ENCODE measurements around the gene HNRNPU. TPM values are rescaled to one million over a fixed set of nuclear protein-coding genes. Genes with fewer than 3 reads are reported as not detected.

HNRNPU gene
- total and polyA plus RNA-seq, 2 of the 13 experiments (the other 11 are each of a cell fraction or from before 2014, with no cell fraction given): 101 to 508 TPM

- TF ChIP-seq CERS6 (CRISPR knock-in tag; IDR thresholded peaks at IDR 0.05) (no peak), PAF1 (CRISPR knock-in tag; IDR thresholded peaks at IDR 0.05) (0 out of 2 replicates have a peak, but pooled peaks have one; percentile 50), MTF2 (CRISPR knock-in tag; IDR thresholded peaks at IDR 0.05; ENCODE audit: borderline replicate concordance) (no peak), SETDB1 (CRISPR knock-in tag; IDR thresholded peaks at IDR 0.05; ENCODE audit: borderline replicate concordance) (no peak), NR1H2 (CRISPR knock-in tag; IDR thresholded peaks at IDR 0.05; ENCODE audit: borderline replicate concordance, low read depth) (0 out of 2 replicates have a peak, but pooled peaks have one; percentile 27), NFYB (CRISPR knock-in tag; IDR thresholded peaks at IDR 0.05) (no peak), ZNF331 (CRISPR knock-in tag; IDR thresholded peaks at IDR 0.05) (0 out of 2 replicates have a peak, but pooled peaks have one; percentile 44), HNF1A (IDR thresholded peaks at IDR 0.05; ENCODE audit: low read depth) (no peak), HNF1A (CRISPR knock-in tag; IDR thresholded peaks at IDR 0.05; ENCODE audit: borderline replicate concordance) (0 out of 2 replicates have a peak, but pooled peaks have one; percentile 11), SSRP1 (CRISPR knock-in tag; IDR thresholded peaks at IDR 0.05) (0 out of 2 replicates have a peak, but pooled peaks have one; percentile 6), ZNF556 (CRISPR knock-in tag; IDR thresholded peaks at IDR 0.05; ENCODE audit: borderline replicate concordance) (no peak), FOSL2 (CRISPR knock-in tag; IDR thresholded peaks at IDR 0.05) (0 out of 2 replicates have a peak, but pooled peaks have one; percentile 24), MAF1 (CRISPR knock-in tag; IDR thresholded peaks at IDR 0.05; ENCODE audit: borderline replicate concordance) (no peak), NFRKB (IDR thresholded peaks at IDR 0.05) (peak; percentile 71), ZNF747 (CRISPR knock-in tag; IDR thresholded peaks at IDR 0.05; ENCODE audit: borderline replicate concordance) (peak; percentile 93), ZNF841 (CRISPR knock-in tag; IDR thresholded peaks at IDR 0.05; ENCODE audit: borderline replicate concordance) (0 out of 2 replicates have a peak, but pooled peaks have one; percentile 64), CBX1 (IDR thresholded peaks at IDR 0.05; ENCODE audit: low read depth) (peak; percentile 32), SP4 (CRISPR knock-in tag; IDR thresholded peaks at IDR 0.05) (peak; percentile 85), PRMT3 (CRISPR knock-in tag; IDR thresholded peaks at IDR 0.05; ENCODE audit: borderline replicate concordance, low read depth) (peak; percentile 95; the same call in 1 of the 2 replicates), ZNF230 (CRISPR knock-in tag; IDR thresholded peaks at IDR 0.05) (no peak), ZNF672 (CRISPR knock-in tag; IDR thresholded peaks at IDR 0.05) (no peak; the same call in 1 of the 2 replicates), NCOA5 (CRISPR knock-in tag; IDR thresholded peaks at IDR 0.05) (no peak), MEF2D (CRISPR knock-in tag; IDR thresholded peaks at IDR 0.05) (peak; percentile 42; the same call in 1 of the 2 replicates)
- TF ChIP-seq, protein P1, sequence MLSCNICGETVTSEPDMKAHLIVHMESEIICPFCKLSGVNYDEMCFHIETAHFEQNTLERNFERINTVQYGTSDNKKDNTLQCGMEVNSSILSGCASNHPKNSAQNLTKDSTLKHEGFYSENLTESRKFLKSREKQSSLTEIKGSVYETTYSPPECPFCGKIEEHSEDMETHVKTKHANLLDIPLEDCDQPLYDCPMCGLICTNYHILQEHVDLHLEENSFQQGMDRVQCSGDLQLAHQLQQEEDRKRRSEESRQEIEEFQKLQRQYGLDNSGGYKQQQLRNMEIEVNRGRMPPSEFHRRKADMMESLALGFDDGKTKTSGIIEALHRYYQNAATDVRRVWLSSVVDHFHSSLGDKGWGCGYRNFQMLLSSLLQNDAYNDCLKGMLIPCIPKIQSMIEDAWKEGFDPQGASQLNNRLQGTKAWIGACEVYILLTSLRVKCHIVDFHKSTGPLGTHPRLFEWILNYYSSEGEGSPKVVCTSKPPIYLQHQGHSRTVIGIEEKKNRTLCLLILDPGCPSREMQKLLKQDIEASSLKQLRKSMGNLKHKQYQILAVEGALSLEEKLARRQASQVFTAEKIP (CRISPR knock-in tag; IDR thresholded peaks at IDR 0.05; ENCODE audit: borderline replicate concordance): no peak
Measured at GRCh38 chr1:244835276-244836134, 28.8 kb downstream of the HNRNPU start, which contains the start of gene COX20 (continued).

Data from HepG2 (cell line).